ENCODE results near the gene DAG1.
"Not testable (repeated sequence)": the region's sequence is repeated elsewhere in the genome, so short reads cannot be mapped to it uniquely, and the experiment has no call there.

Gene DAG1

DNA sequence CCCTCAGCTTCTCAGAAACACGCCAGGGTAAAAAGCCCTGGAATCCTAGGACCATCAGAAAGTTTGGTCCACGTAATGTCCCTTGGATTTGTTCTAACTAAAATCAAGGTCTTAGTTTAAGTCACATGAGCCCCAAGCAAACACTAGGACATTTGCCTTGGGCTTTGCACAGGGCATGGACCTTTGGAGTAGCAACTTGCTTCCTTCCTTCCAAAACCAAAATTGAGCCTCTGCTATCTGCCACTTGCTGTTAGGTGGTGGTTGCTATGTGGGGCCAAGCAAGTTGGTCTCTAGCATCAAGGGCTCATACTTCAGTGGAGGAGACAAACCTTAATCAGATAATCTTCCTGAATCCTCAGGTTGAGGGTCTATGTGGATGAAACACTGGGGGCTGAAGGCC lies 4.0 kb upstream of the DAG1 start:
- H3K27ac ChIP-seq = peak overlapping the region in 16 of 21 experiments; percentile 9 to 76 (median 48)

DNA sequence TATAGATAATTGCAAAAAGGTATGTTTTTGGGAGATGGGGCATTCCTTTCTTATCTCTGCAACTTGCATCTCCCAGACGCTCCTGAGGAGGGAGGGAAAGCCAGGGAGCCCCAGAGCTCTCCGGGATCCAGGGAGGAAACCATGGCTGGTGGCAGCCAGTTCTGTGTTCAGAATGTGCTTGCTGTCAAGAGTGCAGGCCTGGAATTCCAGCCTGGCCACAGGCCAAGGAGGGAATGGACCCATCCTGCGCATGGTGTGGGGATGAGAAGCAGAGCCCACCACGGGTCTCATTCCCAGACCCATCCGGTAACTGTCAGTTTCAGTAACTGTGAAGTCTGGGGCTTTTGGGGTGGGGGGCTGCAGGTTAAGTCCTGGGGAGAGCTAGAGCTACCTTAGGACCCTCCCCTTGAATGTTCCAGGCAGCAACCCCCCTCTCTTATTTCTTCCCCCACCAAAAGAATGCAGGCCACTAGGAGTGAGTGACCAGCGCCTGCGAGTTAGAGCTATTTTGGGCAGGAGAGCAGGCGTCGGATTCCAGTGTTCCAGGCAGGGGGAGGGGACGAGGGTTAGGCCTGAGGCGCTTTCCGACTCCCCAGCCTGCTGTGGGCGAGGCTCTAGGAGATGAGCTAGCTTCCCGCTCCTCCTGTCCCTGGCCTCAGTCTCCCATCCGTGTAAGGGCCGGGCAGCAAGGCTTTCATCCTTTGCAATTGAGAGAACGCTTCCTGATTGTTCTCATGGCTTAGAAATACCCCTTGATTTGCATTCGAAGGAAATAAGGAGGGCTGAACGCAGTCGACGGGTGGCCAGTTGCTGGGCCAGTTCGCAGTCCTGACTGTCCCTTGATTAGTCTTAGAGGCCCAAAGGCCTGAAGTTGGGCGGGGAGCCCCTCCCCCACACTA lies 781 bp upstream of the DAG1 start:
- peak overlapping the region; percentile 34 to 98 (median 90) for H3K27ac ChIP-seq
- peak overlapping the region; percentile 44 to 93 (median 79) for H3K4me3 ChIP-seq

More for the DNA sequence above, 4.0 kb upstream of the DAG1 start:
- no peak overlapping the region for H3K4me3 ChIP-seq

DNA sequence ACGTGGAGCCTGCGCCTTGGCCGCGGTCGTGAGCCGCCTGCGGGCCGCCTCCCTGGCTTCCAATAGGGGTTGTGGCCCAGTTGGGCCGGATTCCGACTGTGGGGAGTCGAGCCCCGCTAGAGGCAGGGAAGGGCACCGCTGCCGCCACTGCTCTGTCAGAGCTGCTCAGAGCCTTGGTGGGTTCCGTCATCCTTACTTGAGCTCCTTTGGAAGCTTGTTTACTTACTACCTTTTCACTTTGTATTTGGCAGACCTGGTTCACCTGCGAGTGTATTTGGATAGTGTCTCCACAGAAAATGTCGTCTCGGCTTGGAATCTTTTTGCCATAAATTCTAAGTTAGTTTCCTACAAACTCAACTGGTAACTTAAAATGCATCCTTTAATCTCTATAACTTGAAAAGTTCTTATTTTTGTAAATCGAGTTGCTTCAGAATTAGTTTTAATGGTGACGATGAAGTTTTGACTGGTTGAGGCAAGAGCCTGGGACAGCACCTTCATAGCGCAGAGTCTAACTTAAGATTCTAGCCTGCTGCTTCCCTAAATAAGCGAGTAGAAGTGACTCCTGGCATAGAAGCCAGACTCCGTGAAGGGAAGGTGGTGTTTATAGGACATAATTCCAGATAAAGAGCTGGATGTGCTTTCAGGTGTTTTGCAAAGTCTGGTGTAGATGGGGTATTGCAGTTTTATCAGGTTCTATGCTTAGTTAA lies 800 bp downstream of the DAG1 start:
- Histone ChIP-seq H3K27ac (peak overlapping the region; percentile 72 to 96 (median 90)), H3K4me3 (peak overlapping the region; percentile 58 to 93 (median 79))

DNA sequence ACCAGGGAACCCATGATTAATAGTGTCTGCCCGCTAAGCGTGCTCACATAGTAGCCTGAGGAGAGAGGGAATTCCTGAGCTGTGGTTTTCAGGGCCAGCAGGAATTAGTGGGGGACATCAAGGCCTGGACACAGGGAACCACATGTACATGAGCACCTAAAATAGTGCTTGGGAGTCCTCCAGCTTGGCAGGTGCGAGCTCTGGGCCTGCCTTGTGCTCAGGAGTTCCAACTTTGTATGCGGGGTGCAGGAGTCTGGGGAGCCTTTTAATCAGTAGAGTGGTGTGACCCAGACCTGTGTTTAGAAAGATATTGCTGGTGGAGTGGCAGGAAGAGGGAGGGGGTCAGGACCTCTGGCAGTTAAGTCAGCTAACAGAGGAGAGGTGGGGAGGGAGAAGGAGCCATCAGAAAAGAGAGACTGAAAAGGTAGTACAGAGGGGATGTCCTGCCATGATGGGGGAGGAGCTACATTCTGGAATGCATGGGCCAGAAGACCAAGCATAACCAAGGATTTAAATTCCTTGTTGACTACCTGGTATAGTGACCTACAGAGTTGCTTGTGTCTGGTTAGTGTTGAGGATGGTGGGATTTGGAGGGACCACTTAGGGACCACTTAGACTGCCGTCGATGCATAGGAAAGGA lies 1.9 kb downstream of the DAG1 start:
- Histone ChIP-seq H3K27ac (peak overlapping the region in 5 of 21 experiments; percentile 2 to 90 (median 37)), H3K4me3 (peak overlapping the region in 1 of 7 experiments; percentile 79)

DNA sequence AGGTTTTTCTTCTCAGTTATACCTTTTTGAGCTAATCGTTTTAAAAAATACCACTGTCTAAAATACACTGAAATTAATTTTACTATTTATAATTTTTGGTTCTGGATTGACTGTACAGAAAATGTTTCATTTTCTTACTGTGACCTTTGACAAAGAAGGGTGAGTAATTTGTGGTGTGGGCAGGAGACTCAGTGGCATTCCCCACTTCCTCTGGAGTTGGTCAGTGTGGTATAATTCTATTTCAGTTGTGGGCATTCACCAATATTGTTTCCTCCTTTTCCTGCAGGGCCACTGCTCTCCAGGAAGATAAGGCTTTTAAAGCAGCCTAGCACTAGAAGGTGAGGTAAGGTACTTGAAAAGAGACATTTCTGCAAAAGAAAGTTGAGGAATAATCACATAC lies 6.5 kb downstream of the DAG1 start:
- Histone ChIP-seq H3K4me3 (no peak overlapping the region), H3K27ac (peak overlapping the region in 1 of 21 experiments; percentile 11)

DNA sequence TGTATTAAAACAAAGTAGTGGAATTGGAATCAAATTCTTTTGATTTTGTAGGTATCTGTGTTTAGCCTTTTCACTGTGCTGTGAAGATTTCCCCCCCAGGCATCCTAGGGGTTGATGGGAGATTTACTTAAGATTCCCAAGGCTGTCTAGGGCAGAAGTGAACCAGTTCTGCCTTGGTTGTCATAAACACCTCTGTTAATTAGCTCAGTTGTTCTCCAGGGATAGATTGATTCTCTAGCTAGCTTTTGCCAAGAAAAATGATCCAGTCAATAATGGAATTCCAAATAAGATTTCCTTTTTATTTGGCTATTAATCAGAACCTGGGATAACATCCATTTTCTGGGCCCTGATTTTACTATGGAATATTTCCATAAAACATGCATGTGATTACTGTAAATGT lies 12.7 kb downstream of the DAG1 start:
- Histone ChIP-seq H3K27ac (peak overlapping the region in 1 of 21 experiments; percentile 59), H3K4me3 (no peak overlapping the region)

DNA sequence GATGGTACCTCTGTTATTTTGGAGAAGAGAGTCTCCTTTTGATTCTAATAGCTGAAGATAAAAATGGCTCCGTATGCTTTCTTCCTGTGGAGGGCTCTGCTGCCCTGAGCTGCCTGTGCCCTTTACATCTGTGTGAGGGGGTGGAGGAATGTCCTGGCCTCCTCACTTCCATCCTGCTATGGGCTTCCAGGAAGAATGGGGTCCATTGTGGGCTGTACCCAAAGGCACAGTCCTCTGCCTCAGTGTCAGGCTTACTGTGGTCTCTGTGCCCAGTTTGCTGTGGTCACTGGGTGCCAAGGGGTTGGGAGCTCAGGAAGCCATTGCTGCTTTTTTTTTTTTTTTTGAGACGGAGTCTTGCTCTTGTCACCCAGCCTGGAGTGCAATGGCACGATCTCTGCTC lies 14.4 kb downstream of the DAG1 start:
- H3K4me3 ChIP-seq = no peak overlapping the region
- H3K27ac ChIP-seq = peak overlapping the region in 1 of 21 experiments; percentile 27

DNA sequence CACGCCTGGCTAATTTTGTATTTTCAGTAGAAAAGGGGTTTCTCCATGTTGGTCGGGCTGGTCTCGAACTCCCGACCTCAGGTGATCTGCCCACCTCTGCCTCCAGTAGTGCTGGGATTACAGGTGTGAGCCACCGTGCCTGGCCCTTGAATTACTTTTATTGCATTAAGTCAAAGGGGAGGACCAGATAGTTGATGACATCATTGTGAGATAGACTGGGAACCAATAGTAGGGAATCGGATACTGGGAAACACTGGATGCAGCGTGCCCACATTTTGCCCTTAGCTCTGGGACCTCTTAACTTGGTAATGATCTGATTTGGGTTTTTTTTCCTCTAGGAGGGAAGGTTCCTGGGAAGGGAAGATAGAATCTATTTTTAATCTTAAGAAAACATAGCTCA lies 19.2 kb downstream of the DAG1 start:
- H3K27ac ChIP-seq = no peak overlapping the region
- H3K4me3 ChIP-seq = no peak overlapping the region

DNA sequence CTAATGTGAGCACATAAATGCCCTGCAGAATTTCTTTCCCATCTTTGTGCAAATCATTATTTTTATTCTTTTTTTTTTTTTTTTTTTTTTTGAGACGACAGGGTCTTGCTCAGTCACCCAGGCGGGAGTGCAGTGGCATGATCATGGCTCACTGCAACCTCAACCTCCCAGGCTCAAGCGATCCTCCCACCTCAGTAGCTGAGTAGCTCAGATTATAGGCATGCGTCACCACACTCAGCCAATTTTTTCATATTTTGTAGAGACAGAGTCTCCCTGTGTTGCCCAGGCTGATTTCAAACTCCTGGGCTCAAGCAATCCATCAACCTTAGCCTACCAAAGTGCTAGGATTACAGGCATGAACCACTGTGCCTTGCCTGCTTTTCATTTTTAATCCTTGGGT lies 22.9 kb downstream of the DAG1 start:
- Histone ChIP-seq H3K4me3 (no peak overlapping the region), H3K27ac (peak overlapping the region in 1 of 21 experiments; percentile 41)

DNA sequence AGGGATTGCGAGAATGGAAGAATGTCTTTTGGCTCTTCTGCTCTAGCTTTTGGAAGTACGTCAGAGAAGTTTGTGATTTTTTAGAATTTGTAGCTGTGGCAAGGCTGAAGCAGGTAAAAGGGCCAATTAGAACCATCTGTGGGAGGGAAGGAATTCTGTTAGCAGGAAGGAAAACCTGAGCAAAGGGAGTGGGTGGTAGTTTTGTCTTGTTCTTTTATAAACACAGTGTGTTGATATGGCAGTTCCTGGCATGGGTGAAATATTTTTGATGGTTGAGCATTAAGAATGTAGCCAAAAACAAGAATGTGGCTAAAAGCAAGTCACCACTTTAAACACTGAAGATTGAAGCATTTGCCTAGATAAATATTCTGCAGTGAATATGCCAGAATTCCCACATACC lies 23.8 kb downstream of the DAG1 start:
- no peak overlapping the region for H3K4me3 ChIP-seq
- H3K27ac ChIP-seq = peak overlapping the region in 3 of 21 experiments; percentile 34 to 43 (median 41)

DNA sequence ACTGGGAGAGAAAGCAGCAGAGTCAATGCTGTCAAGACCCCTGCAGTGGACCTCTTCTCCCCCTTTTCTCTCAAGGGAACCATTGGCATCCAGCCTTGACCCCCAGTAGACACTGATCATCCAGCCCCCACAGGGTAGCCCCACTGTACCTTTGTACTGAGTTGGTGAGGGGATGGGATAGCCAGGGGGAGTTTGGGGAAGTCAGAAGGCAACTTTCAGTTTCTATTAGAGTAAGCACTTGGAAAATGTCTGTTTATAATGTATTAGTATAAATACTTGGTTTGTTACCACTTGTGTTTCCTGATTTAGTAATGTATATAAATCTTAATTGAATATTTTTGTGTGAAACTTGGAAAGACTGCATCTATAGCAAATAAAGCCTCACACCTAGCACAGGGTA lies 25.0 kb downstream of the DAG1 start:
- H3K27ac ChIP-seq = no peak overlapping the region
- H3K4me3 ChIP-seq = no peak overlapping the region

DNA sequence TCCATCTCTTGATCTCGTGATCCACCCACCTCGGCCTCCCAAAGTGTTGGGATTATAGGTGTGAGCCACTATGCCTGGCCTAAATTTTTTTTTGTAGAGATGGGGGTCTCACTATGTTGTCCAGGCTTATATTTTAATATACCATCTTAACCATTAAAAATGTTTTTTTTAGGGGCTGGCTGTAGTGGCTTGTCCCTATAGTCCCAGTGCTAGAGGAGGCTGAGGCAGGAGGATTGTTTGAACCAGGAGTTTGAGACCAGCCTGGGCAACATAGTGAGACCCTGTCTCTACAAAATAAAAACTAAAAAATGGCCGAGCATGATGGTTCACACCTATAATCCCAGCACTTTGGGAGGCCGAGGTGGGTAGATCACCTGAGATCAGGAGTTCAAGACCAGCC lies 26.8 kb downstream of the DAG1 start:
- H3K4me3 ChIP-seq, H3K27ac ChIP-seq: not testable (repeated sequence)

DNA sequence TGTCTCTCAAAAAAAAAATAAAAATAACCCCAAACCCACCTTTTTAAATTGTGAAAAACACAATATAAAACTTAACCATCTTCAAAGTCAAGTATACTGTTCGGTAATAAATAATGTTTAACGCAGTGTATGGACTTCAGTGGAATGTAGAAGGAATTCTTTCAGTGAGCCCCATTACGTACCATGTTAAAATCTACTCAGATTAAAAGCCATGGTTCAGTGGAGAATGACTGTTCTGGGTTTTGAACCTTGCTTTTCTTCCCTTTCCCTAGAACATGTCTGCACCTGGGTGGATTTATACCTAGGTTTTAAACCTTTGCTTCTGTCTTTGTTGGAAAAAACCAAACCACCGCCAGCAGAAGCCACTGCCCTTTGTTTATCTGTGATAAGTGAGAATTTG lies 27.5 kb downstream of the DAG1 start:
- H3K4me3 ChIP-seq = no peak overlapping the region
- H3K27ac ChIP-seq = peak overlapping the region in 1 of 21 experiments; percentile 27

DNA sequence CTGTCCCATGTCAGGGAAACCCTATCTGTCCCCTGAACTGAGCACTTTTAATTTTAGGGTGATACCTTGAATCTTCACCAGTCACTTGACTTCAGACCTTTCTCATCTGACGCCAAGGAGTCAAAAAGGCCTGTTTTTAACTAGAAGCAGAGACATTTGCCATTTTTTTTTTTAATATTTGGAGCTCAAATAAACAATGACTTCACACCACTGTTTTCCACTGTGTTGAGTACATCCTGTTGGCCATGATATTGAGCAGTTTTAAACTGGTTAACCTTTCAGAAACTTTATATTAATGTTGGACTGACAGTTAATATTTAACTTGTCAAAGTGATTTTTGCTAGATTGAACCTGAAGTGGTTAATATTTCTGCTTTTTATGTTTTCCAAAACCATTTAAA lies 28.2 kb downstream of the DAG1 start:
- Histone ChIP-seq H3K4me3 (no peak overlapping the region), H3K27ac (peak overlapping the region in 2 of 21 experiments; percentile 13 to 27)

DNA sequence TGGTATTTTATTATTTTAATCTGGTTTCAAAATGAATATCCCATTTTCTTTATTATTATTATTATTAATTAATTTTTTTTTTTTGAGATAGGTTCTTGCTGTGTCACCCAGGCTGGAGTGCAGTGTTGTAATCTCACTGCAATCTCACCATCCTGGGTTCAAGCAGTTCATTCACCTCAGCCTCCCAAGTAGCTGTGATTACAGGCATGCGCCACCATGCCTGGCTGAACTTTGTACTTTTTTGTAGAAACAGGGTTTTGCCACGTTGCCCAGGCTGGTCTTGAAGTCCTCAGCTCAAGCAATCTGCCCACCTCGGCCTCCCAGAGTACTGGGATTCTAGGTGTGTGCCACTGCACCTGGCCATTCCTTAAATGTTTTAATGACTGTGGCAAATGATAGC lies 28.6 kb downstream of the DAG1 start:
- no peak overlapping the region for H3K4me3 ChIP-seq

DNA sequence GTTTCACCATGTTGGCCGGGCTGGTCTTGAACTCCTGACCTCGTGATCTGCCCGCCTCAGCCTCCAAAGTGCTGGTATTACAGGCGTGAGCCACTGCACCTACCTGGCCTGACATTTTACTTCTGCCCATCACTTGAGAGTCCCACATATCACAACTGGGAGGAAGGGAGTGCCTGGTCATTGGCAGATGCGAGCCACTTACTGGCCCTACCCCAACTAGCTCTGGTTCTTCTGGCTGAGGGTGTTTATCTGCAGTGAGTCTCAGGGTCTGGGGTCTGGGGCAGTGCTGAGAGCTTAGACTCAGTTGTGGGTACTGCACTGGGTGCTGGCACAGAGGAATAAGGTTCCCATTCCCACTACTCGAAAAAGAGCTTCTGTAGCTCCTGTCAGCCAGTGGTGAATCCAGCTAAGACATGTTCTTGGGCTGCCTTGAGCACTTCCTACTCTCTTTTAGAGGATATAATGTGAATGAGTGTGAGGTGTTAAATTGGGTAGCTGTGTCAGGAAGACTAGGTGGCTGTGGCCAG lies 30.2 kb downstream of the DAG1 start:
- peak overlapping the region in 20 of 21 experiments; percentile 0 to 89 (median 72) for H3K27ac ChIP-seq
- H3K4me3 ChIP-seq = no peak overlapping the region

More for the DNA sequence above, 28.6 kb downstream of the DAG1 start:
- peak overlapping the region in 2 of 21 experiments; percentile 27 to 89 for H3K27ac ChIP-seq

DNA sequence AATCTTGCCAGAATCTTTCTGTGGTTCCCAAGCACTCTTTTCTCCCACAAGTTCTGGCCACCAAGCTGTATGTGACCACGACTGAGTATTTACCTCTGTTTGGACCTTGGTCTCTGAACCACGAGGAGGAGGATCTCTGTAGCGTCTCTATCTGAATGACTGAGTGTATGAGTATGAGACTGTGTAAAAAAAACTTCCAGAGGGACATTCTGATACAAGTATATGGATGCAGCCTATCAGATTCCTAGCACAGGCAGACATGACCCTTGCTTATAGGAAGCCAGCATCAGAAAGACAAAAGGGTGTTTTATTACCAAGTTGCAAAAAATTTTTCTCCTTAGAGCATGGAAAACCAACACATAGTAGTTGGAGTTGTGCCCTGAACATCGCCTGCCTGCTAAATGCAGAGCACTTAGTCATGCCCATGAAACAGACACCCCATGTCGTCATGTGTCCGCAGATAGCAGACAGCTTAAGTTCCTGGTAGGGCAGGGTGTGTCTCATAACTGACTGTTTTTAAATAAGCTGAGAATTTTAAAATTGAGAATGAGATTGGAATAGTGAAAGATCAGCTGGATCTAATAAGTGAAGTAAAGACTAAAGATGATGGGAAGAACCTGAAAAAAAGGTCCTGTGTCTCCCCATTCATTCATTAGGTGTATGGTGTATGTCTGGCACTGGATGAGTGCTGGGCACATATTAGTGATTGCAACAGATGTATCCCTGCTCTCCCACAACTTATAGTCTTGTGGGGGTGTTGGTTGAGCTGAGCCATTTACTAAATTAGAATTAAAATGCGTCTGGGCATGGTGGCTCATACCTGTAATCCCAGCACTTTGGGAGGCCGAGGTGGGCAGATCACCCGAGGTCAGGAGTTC lies 30.9 kb downstream of the DAG1 start:
- Histone ChIP-seq H3K4me3 (no peak overlapping the region), H3K27ac (peak overlapping the region in 20 of 21 experiments; percentile 0 to 89 (median 73))

DNA sequence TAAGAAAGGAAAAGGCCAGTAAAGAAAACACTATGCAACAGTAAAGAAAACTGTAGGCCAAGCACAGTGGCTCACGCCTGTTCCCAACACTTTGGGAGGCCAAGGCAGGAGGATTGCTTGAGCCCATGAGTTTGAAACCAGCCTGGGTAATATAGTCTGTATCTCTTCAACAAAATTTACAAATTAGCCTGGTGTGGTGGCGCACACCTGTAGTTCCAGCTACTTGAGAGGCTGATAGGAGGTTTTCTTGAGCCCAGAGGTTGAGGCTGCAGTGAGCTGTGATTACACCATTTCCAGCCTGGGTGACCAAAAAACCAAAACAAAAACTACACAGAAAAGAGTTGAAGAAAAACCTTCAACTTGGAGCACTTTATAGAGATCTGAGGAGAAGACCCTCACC lies 31.8 kb downstream of the DAG1 start:
- Histone ChIP-seq H3K27ac (peak overlapping the region in 12 of 21 experiments; percentile 50 to 89 (median 76)), H3K4me3 (no peak overlapping the region)

DNA sequence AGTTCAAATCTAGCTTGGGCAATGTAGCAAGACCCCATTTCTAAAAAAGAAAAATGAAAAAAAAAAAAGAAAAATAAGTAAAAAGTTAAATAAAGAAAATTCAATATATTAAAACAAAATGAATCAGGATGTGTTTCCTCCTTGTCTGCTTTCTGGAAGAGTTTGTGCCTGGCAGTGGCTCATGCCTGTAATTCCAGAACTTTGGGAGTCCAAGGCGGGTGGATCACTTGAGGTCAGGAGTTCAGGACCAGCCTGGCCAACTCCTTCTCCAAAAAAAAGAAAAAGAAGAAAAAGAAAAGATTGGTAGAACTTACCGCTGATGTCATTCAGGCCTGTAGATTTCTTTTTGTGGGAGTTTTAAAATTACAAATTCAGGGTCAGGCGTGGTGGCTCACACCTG lies 36.8 kb downstream of the DAG1 start:
- H3K4me3 ChIP-seq = no peak overlapping the region
- H3K27ac ChIP-seq = no peak overlapping the region
